SK-N-SH (cell line): ENCODE measurements around the gene INTS1. TPM values are rescaled to one million over a fixed set of nuclear protein-coding genes. Genes with fewer than 3 reads are reported as not detected.

Experiments
- CTCF ChIA-PET: fragments of 300-600, 350-600 bp; formaldehyde crosslinking; extraction: SDS; loops from one replicate; lab custom pipeline; 2021; lab: Yijun Ruan, JAX
- POLR2A ChIA-PET: fragments of 350-600 bp; sonication (Branson Sonifier 250); formaldehyde crosslinking; extraction: SDS; loops from one replicate; lab custom pipeline; 2020; ENCODE audit warnings: antibody characterized with exemption, inconsistent platforms; lab: Yijun Ruan, JAX
- DNase-seq: peaks from one replicate; pipeline ENCODE4 v3.0.0; 2012
- H2AFZ ChIP-seq: fragments of 200-600 bp; sonication (generic); 2 replicates; pipeline ENCODE4 v1.8.1; 2016; ENCODE audit warnings: antibody characterized with exemption, mild to moderate bottlenecking, low read depth
- H3F3A ChIP-seq: fragments of 200-600 bp; sonication (generic); replicated peaks from 2 replicates; pipeline ENCODE3; 2016; ENCODE audit warnings: antibody characterized with exemption, mild to moderate bottlenecking; ENCODE audit not compliant: insufficient read depth
- H3K27ac ChIP-seq, 2 experiments: fragments of 200-500 bp in 1 of 2; fragments of 200-600 bp in 1 of 2; sonication (Bioruptor generic) in 1 of 2; sonication (generic), shearing (Covaris generic) in 1 of 2; 2 replicates each; pipeline versions ENCODE4 v1.5.1 to v1.6.1; 2014 to 2016; ENCODE audit warnings: low read depth in 2 of 2, inconsistent platforms in 1 of 2, low read length in 1 of 2, mild to moderate bottlenecking in 1 of 2, mixed read lengths in 1 of 2
- H3K27me3 ChIP-seq: fragments of 200-600 bp; sonication (generic), shearing (Covaris generic); 2 replicates; pipeline ENCODE4 v1.6.1; 2016; ENCODE audit warnings: mixed run types; ENCODE audit not compliant: insufficient read depth
- H3K36me3 ChIP-seq, 2 experiments: fragments of 200-500 bp in 1 of 2; fragments of 200-600 bp in 1 of 2; sonication (Bioruptor generic) in 1 of 2; sonication (generic) in 1 of 2; replicated peaks in 1 of 2; 2 replicates each; pipeline versions ENCODE3 to v1.5.1; 2014 to 2016; ENCODE audit warnings: low read length in 1 of 2, mild to moderate bottlenecking in 1 of 2; ENCODE audit not compliant: insufficient read depth in 2 of 2, control insufficient read depth in 1 of 2
- H3K4me1 ChIP-seq, 2 experiments: fragments of 200-500 bp in 1 of 2; fragments of 200-600 bp in 1 of 2; sonication (Bioruptor generic) in 1 of 2; sonication (generic), shearing (Covaris generic) in 1 of 2; 2 replicates each; pipeline versions ENCODE4 v1.5.1 to v1.6.1; 2014 to 2016; ENCODE audit warnings: low read depth in 1 of 2, low read length in 1 of 2, mixed run types in 1 of 2; ENCODE audit not compliant: insufficient read depth in 2 of 2, control insufficient read depth in 1 of 2
- H3K4me2 ChIP-seq: fragments of 200-600 bp; sonication (generic), shearing (Covaris generic); 2 replicates; pipeline ENCODE4 v1.6.1; 2017; ENCODE audit warnings: mixed run types
- H3K4me3 ChIP-seq, 2 experiments: fragments of 200-500 bp in 1 of 2; fragments of 200-600 bp in 1 of 2; sonication (Bioruptor generic) in 1 of 2; sonication (generic), shearing (Covaris generic) in 1 of 2; 2 replicates each; pipeline versions ENCODE4 v1.5.1 to v1.8.1; 2014 to 2016; ENCODE audit warnings: low read depth in 2 of 2, inconsistent platforms in 1 of 2, low read length in 1 of 2, mild to moderate bottlenecking in 1 of 2, mixed read lengths in 1 of 2, moderate library complexity in 1 of 2
- H3K79me2 ChIP-seq: fragments of 200-600 bp; sonication (generic); 2 replicates; pipeline ENCODE4 v1.8.1; 2017; ENCODE audit warnings: mild to moderate bottlenecking; ENCODE audit not compliant: insufficient read depth
- H3K9ac ChIP-seq: fragments of 200-600 bp; sonication (generic); 2 replicates; pipeline ENCODE4 v1.6.1; 2017; ENCODE audit warnings: mixed run types
- H3K9me2 ChIP-seq: fragments of 200-600 bp; sonication (generic); 2 replicates; pipeline ENCODE4 v1.6.1; 2017; ENCODE audit warnings: mixed run types
- H3K9me3 ChIP-seq: fragments of 200-600 bp; sonication (generic); 2 replicates; pipeline ENCODE4 v1.6.1; 2017; ENCODE audit warnings: mixed run types, mild to moderate bottlenecking, moderate library complexity
- H4K20me1 ChIP-seq: fragments of 200-600 bp; sonication (generic); 2 replicates; pipeline ENCODE4 v1.6.1; 2017; ENCODE audit warnings: mild to moderate bottlenecking, mixed run types; ENCODE audit not compliant: insufficient read depth
- MXI1 ChIP-seq: IDR thresholded peaks from 2 replicates; pipeline ENCODE4 v1.6.1; 2012; ENCODE audit warnings: mild to moderate bottlenecking, low read depth, low read length, improper control_type of control experiment
- POLR2AphosphoS5 ChIP-seq: IDR thresholded peaks from 2 replicates; pipeline ENCODE4 v1.6.1; 2012; ENCODE audit warnings: low read depth, low read length
- RFX5 ChIP-seq: IDR thresholded peaks from 2 replicates; pipeline ENCODE4 v1.6.1; 2012; ENCODE audit warnings: mild to moderate bottlenecking, improper control_type of control experiment, low read length
- YY1 ChIP-seq: IDR thresholded peaks from 2 replicates; pipeline ENCODE4 v1.4.0; 2012; ENCODE audit warnings: low read depth, mild to moderate bottlenecking
- WGBS: methylation state at CpG from one replicate; pipeline ENCODE4 v1.1.6; 2017; ENCODE audit warnings: low lambda C conversion rate; 5-methylcytosine and 5-hydroxymethylcytosine counted together
- polyA plus RNA-seq, 3 experiments: library from polyadenylated mRNA; depleted of rRNA; stranded (reverse); fragments of >200 nt; gene quantifications; 2 replicates each; pipeline ENCODE4 v1.2.3, GENCODE V29; 2012
- TF ChIP-seq, protein P1 (sequence below): IDR thresholded peaks from 2 replicates; pipeline ENCODE4 v1.4.0; 2012; ENCODE audit warnings: low read depth
- TF ChIP-seq, protein P2 (sequence below): IDR thresholded peaks from 2 replicates; pipeline ENCODE4 v1.6.1; 2012; ENCODE audit warnings: mild to moderate bottlenecking, low read depth, low read length, moderate library complexity
- TF ChIP-seq, protein P3 (sequence below): fragments of 150-350 bp; IDR thresholded peaks from 2 replicates; pipeline ENCODE4 v1.6.1; 2017; ENCODE audit warnings: antibody characterized with exemption, low read length, low read depth, borderline replicate concordance

The INTS1 gene
- polyA plus RNA-seq, 1 of the 3 experiments (the other 2 are of a cell fraction): 48.1 TPM

DNA sequence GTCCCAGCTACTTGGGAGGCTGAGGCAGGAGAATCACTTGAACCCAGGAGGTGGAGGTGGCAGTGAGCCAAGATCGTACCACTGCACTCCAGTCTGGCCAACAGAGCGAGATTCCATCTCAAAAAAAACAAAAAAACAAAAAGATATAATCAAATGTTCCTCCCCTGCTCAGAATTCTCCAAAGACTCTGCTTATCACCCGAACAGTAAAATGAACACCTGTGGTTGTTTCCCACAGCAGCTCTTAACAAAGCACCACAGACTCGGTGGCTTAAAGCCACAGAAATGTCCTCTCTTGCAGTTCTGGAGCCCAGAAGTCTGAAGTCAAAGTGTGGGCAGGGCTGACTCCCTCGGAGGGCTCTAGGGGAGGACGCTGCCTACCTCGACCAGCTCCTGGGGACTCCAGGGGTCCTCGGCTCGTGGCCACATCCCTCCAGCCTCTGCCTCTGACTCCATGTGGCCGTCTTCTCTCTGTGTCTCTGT, 4.1 kb upstream of the INTS1 start:
- ChIA-PET POLR2A (no interaction called here), CTCF (interaction anchor here (2.6 to 4.2 kb wide), 2 partner anchors 34 to 48 kb away, joined by 14 to 15 read pairs; partner anchors contain the start of gene TMEM184A)
- WGBS: 93% methylated on average over 10 of the region's 10 CpGs

DNA sequence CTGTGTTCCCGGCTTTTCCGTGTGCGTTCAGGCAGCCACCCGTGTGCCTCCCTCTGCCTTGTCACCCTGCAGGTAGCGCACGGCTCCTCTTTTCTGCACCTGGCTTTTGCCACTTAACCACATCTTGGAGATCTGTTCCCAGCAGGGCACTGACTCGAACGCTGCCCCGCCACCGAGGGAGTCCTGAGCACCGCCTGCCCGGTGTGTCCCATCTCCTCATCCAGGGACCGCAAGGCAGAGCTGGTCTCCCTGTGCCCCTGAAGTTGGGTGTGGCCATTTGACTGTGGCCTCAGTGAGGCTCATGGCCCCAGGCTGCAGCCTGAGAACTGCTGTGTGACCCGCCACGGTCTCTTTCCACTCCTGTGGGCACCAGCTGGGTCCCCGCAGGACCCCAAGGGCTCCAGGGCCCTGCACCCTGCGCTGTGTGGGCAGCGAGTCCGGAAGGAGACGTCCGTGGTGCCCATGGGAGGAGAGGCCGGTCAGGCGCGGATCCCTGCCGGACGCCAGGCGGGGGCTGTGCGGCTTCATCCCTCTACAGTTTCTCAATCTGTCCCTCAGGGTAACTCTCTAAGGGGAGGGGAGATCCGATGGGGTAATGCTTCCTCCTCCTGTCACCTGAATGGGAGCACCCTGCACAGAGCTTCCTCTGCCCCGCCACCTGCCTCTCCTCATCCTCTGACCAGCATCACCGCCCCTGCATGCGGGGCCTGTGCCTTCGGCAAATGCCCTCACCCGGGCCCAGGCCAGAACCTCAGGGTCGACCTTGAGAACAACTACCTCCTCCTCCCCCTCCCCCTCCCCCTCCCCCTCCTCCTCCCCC, 1.8 kb upstream of the INTS1 start:
- H3K36me3 ChIP-seq: peaks cover 9 to 17% of the 10 kb centered on the region in 2 experiments
- H3K27me3 ChIP-seq: no peaks in the 10 kb centered on the region
- no peak for DNase-seq
- H3K9me3 ChIP-seq: no peaks in the 10 kb centered on the region
- H3K4me3 ChIP-seq: no peak overlapping the region
- peak overlapping the region in 1 of 2 experiments; percentile 7; a peak in 1 of 4 replicates for H3K27ac ChIP-seq
- POLR2A ChIA-PET: no interaction called here
- H3K79me2 ChIP-seq: peaks cover 33% of the 10 kb centered on the region
- no peak overlapping the region for H2AFZ ChIP-seq
- peaks cover 11% of the 10 kb centered on the region for H3F3A ChIP-seq
- no peak for TF ChIP-seq MXI1
- no peak for TF ChIP-seq RFX5
- TF ChIP-seq, protein P1, sequence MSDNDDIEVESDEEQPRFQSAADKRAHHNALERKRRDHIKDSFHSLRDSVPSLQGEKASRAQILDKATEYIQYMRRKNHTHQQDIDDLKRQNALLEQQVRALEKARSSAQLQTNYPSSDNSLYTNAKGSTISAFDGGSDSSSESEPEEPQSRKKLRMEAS: no peak
- TF ChIP-seq, protein P2, sequence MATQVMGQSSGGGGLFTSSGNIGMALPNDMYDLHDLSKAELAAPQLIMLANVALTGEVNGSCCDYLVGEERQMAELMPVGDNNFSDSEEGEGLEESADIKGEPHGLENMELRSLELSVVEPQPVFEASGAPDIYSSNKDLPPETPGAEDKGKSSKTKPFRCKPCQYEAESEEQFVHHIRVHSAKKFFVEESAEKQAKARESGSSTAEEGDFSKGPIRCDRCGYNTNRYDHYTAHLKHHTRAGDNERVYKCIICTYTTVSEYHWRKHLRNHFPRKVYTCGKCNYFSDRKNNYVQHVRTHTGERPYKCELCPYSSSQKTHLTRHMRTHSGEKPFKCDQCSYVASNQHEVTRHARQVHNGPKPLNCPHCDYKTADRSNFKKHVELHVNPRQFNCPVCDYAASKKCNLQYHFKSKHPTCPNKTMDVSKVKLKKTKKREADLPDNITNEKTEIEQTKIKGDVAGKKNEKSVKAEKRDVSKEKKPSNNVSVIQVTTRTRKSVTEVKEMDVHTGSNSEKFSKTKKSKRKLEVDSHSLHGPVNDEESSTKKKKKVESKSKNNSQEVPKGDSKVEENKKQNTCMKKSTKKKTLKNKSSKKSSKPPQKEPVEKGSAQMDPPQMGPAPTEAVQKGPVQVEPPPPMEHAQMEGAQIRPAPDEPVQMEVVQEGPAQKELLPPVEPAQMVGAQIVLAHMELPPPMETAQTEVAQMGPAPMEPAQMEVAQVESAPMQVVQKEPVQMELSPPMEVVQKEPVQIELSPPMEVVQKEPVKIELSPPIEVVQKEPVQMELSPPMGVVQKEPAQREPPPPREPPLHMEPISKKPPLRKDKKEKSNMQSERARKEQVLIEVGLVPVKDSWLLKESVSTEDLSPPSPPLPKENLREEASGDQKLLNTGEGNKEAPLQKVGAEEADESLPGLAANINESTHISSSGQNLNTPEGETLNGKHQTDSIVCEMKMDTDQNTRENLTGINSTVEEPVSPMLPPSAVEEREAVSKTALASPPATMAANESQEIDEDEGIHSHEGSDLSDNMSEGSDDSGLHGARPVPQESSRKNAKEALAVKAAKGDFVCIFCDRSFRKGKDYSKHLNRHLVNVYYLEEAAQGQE: no peak
- TF ChIP-seq, protein P3, sequence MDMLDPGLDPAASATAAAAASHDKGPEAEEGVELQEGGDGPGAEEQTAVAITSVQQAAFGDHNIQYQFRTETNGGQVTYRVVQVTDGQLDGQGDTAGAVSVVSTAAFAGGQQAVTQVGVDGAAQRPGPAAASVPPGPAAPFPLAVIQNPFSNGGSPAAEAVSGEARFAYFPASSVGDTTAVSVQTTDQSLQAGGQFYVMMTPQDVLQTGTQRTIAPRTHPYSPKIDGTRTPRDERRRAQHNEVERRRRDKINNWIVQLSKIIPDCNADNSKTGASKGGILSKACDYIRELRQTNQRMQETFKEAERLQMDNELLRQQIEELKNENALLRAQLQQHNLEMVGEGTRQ: no peak
- no peak for TF ChIP-seq POLR2AphosphoS5
- TF ChIP-seq YY1: no peak
- no peak overlapping the region for H3K9ac ChIP-seq
- H4K20me1 ChIP-seq: peaks cover 23% of the 10 kb centered on the region
- no peak overlapping the region for H3K4me2 ChIP-seq
- no peaks in the 10 kb centered on the region for H3K9me2 ChIP-seq
- H3K4me1 ChIP-seq: peaks cover 5 to 29% of the 10 kb centered on the region in 2 experiments; a peak in 2 of 4 replicates
- CTCF ChIA-PET: interaction anchor here (0.6 to 4.2 kb wide), 15 partner anchors 9 to 487 kb away, joined by 3 to 18 read pairs (median 4); partner anchors contain the start of gene TMEM184A
- WGBS: 87% methylated on average over 31 of the region's 35 CpGs

More for the DNA sequence above, 4.1 kb upstream of the INTS1 start:
- no peak for TF ChIP-seq RFX5
- TF ChIP-seq, protein P2: no peak
- TF ChIP-seq, protein P3: no peak
- TF ChIP-seq, all 33 proteins: peak for 0
- H3K4me3 ChIP-seq: no peak overlapping the region
- H4K20me1 ChIP-seq: peaks cover 2% of the 10 kb centered on the region; the same call in 1 of the 2 replicates
- no peak overlapping the region for H3K9ac ChIP-seq
- H3K79me2 ChIP-seq: peaks cover 9% of the 10 kb centered on the region
- no peaks in the 10 kb centered on the region for H3K27me3 ChIP-seq
- no peaks in the 10 kb centered on the region for H3K9me2 ChIP-seq
- no peak overlapping the region for H3K27ac ChIP-seq
- H2AFZ ChIP-seq: no peak overlapping the region
- peaks cover 11% of the 10 kb centered on the region for H3F3A ChIP-seq
- H3K4me2 ChIP-seq: no peak overlapping the region
- DNase-seq: no peak
- H3K9me3 ChIP-seq: no peaks in the 10 kb centered on the region
- H3K4me1 ChIP-seq: peaks cover 3 to 16% of the 10 kb centered on the region in 2 experiments; a peak in 2 of 4 replicates
- no peaks in the 10 kb centered on the region for H3K36me3 ChIP-seq
